MM.1S (cell line): ENCODE measurements around the gene PDE4B.

Experiments used
- DNase-seq: peaks from one replicate; pipeline ENCODE4 v3.0.0-alpha.2; 2015
- H2AFZ ChIP-seq: fragments of 300-600 bp; sonication (generic); 2 replicates; pipeline ENCODE4 v1.6.0; 2016; ENCODE audit warnings: antibody characterized with exemption, low read length
- H3F3A ChIP-seq: fragments of 300-600 bp; sonication (generic); 2 replicates; pipeline ENCODE4 v1.6.1; 2016; ENCODE audit warnings: mild to moderate bottlenecking, antibody characterized with exemption, low read length, moderate library complexity, mixed read lengths; ENCODE audit not compliant: insufficient read depth
- H3K27ac ChIP-seq: fragments of 300-600 bp; sonication (generic); 2 replicates; pipeline ENCODE4 v1.5.1; 2016; ENCODE audit warnings: mild to moderate bottlenecking, low read length
- H3K27me3 ChIP-seq: fragments of 300-600 bp; sonication (generic); replicated peaks from 2 replicates; pipeline ENCODE4 v1.6.0; 2016; ENCODE audit warnings: low read length; ENCODE audit not compliant: insufficient read depth
- H3K36me3 ChIP-seq: fragments of 300-600 bp; sonication (generic); replicated peaks from 2 replicates; pipeline ENCODE4 v1.6.1; 2016; ENCODE audit warnings: mild to moderate bottlenecking, low read length, mixed read lengths; ENCODE audit not compliant: insufficient read depth
- H3K4me1 ChIP-seq: fragments of 300-600 bp; sonication (generic); 2 replicates; pipeline ENCODE4 v1.6.1; 2016; ENCODE audit warnings: low read length, mixed read lengths
- H3K4me2 ChIP-seq: fragments of 300-600 bp; sonication (generic); 2 replicates; pipeline ENCODE4 v1.6.0; 2016; ENCODE audit warnings: low read depth, low read length
- H3K4me3 ChIP-seq: fragments of 300-600 bp; sonication (generic); 2 replicates; pipeline ENCODE4 v1.5.1; 2016; ENCODE audit warnings: low read length, mixed read lengths
- H3K79me2 ChIP-seq: fragments of 300-600 bp; sonication (generic); 2 replicates; pipeline ENCODE4 v1.6.1; 2016; ENCODE audit warnings: mixed run types, low read length, mixed read lengths
- H3K9ac ChIP-seq: fragments of 300-600 bp; sonication (generic); 2 replicates; pipeline ENCODE4 v1.6.1; 2016; ENCODE audit warnings: low read length, mixed read lengths
- H3K9me2 ChIP-seq: fragments of 300-600 bp; sonication (generic); replicated peaks from 2 replicates; pipeline ENCODE4 v1.6.1; 2016; ENCODE audit warnings: mild to moderate bottlenecking, low read length, mixed read lengths; ENCODE audit not compliant: insufficient read depth
- H3K9me3 ChIP-seq: fragments of 300-600 bp; sonication (generic); replicated peaks from 2 replicates; pipeline ENCODE4 v1.6.1; 2016; ENCODE audit warnings: mild to moderate bottlenecking, low read length, mixed read lengths; ENCODE audit not compliant: insufficient read depth
- H4K20me1 ChIP-seq: fragments of 300-600 bp; sonication (generic); 2 replicates; pipeline ENCODE4 v1.6.1; 2016; ENCODE audit warnings: mild to moderate bottlenecking, low read length, moderate library complexity, mixed read lengths; ENCODE audit not compliant: insufficient read depth
- EZH2 ChIP-seq: fragments of 300-600 bp; sonication (generic); optimal IDR thresholded peaks from 2 replicates; pipeline ENCODE3; 2017; ENCODE audit warnings: low read depth, mild to moderate bottlenecking, antibody characterized with exemption, low read length, mixed read lengths
- EZH2phosphoT487 ChIP-seq: fragments of 300-600 bp; sonication (generic); IDR thresholded peaks from 2 replicates; pipeline ENCODE4 v1.6.1; 2018; ENCODE audit warnings: antibody characterized with exemption, low read length
- TF ChIP-seq, protein P1 (sequence below): fragments of 300-600 bp; sonication (generic); IDR thresholded peaks from 2 replicates; pipeline ENCODE4 v1.5.1; 2016; ENCODE audit warnings: antibody characterized with exemption, low read length, mixed read lengths

PDE4B gene

DNA sequence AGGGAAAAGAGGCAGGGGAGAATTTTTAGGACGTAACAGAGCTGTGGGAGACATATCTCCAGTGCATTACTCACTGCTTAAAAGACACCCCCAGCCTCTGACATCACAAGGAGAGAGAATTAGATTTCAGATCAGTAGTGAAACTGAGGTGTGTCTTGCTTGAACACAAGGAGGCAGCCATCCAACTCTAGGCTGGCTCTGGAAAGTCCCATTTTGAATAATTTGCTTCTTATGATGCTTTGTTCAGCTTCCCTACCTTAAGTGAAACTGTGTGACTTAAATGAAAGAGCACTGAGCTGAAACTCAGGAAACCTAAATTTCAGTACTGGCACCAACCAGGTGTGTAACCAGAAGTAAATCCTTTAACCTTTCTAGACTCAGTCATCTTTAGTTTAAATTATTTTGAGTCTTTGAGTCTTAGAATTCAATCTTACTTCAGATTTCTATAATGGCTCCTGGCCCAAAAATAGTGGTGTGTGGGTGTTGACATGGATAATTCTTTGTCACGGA lies 489.7 kb downstream of the PDE4B start:
- Histone ChIP-seq H3K9me3 (no peaks in the 10 kb centered on the region), H3K27ac (peak overlapping the region; percentile 99), H3K4me3 (peak overlapping the region; percentile 4; the same call in 1 of the 2 replicates), H4K20me1 (no peaks in the 10 kb centered on the region), H3K27me3 (no peaks in the 10 kb centered on the region), H3K4me1 (peaks cover 81% of the 10 kb centered on the region), H3K9me2 (no peaks in the 10 kb centered on the region), H3K79me2 (no peaks in the 10 kb centered on the region), H2AFZ (no peak overlapping the region), H3F3A (peaks cover 50% of the 10 kb centered on the region), H3K36me3 (no peaks in the 10 kb centered on the region), H3K4me2 (peak overlapping the region; percentile 57), H3K9ac (peak overlapping the region; percentile 67)
- peak; percentile 99 for DNase-seq
- TF ChIP-seq EZH2 = no peak
- TF ChIP-seq EZH2phosphoT487 = no peak
- TF ChIP-seq, protein P1, sequence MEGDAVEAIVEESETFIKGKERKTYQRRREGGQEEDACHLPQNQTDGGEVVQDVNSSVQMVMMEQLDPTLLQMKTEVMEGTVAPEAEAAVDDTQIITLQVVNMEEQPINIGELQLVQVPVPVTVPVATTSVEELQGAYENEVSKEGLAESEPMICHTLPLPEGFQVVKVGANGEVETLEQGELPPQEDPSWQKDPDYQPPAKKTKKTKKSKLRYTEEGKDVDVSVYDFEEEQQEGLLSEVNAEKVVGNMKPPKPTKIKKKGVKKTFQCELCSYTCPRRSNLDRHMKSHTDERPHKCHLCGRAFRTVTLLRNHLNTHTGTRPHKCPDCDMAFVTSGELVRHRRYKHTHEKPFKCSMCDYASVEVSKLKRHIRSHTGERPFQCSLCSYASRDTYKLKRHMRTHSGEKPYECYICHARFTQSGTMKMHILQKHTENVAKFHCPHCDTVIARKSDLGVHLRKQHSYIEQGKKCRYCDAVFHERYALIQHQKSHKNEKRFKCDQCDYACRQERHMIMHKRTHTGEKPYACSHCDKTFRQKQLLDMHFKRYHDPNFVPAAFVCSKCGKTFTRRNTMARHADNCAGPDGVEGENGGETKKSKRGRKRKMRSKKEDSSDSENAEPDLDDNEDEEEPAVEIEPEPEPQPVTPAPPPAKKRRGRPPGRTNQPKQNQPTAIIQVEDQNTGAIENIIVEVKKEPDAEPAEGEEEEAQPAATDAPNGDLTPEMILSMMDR = peak; percentile 40

DNA sequence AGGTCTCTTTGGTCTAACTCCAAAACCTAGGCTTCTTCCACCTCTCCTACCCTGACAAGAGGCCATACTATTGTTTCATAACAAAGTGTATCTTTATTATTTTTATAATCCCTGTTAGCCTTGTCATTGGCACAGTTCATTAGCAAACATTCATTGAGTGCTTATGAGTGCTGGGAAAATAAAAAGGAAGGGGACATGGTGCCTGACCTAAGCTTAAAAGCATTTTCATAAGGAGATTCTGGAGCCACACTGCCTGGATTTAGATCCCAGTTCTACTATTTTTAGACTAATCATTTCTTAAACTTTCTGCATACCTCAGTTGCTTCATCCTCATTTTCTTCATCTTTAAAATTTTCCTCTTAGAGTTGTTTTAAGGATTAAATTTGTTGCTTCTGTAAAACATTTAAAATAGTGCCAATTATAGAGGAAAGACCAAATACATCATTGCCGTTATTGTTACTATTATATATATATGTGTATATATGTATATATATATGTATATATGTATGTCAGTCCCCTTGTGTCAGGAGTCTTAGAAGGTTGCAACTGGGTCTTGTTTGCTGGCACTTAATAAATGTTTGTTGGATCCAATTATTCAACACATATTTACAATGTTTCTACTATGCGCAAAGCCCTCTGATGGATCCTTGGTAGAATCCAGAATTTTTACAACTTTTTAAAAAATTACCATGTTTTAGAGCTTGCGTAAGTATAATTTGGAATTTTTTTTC lies 490.4 kb downstream of the PDE4B start:
- Histone ChIP-seq H4K20me1 (no peaks in the 10 kb centered on the region), H3K9me3 (no peaks in the 10 kb centered on the region), H3F3A (peaks cover 45% of the 10 kb centered on the region), H2AFZ (no peak overlapping the region; the same call in 1 of the 2 replicates), H3K79me2 (no peaks in the 10 kb centered on the region), H3K9me2 (no peaks in the 10 kb centered on the region), H3K27ac (peak overlapping the region; percentile 99), H3K4me2 (peak overlapping the region; percentile 57), H3K36me3 (no peaks in the 10 kb centered on the region), H3K4me1 (peaks cover 75% of the 10 kb centered on the region), H3K4me3 (peak overlapping the region; percentile 4; the same call in 1 of the 2 replicates), H3K9ac (peak overlapping the region; percentile 66), H3K27me3 (no peaks in the 10 kb centered on the region)
- DNase-seq = no peak
- TF ChIP-seq EZH2 = no peak

DNA sequence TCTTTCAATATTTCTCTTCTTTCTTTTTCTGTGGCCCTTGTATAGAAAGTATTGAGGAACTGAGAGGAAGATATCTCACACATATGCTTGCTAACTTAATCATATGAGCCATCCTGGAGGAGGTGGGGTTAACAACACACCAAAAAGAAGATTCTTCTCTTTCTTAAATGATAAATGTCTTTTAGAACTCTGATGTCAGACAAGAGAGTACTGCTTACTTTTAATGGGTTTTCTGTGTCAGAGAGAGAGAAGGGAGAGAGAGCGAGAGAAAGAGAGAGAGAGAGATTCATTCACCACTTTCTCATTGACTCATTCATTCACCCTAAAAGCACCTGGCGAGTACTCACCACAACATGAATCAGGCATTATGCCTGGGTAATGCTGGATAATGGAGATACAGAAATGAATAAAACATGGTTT lies 490.9 kb downstream of the PDE4B start:
- H3K4me1 ChIP-seq = peaks cover 70% of the 10 kb centered on the region
- no peaks in the 10 kb centered on the region for H3K79me2 ChIP-seq
- peak overlapping the region; percentile 99 for H3K27ac ChIP-seq
- H4K20me1 ChIP-seq = no peaks in the 10 kb centered on the region
- H3K27me3 ChIP-seq = no peaks in the 10 kb centered on the region
- H3K4me3 ChIP-seq = no peak overlapping the region
- no peaks in the 10 kb centered on the region for H3K36me3 ChIP-seq
- H3K9me3 ChIP-seq = no peaks in the 10 kb centered on the region
- no peak for TF ChIP-seq EZH2phosphoT487
- TF ChIP-seq, protein P1 = no peak
- no peak for TF ChIP-seq EZH2
- H3F3A ChIP-seq = peaks cover 39% of the 10 kb centered on the region
- peak overlapping the region; percentile 23; the same call in 1 of the 2 replicates for H2AFZ ChIP-seq
- peak overlapping the region; percentile 66 for H3K9ac ChIP-seq
- H3K4me2 ChIP-seq = peak overlapping the region; percentile 41
- DNase-seq = peak; percentile 12
- H3K9me2 ChIP-seq = no peaks in the 10 kb centered on the region

DNA sequence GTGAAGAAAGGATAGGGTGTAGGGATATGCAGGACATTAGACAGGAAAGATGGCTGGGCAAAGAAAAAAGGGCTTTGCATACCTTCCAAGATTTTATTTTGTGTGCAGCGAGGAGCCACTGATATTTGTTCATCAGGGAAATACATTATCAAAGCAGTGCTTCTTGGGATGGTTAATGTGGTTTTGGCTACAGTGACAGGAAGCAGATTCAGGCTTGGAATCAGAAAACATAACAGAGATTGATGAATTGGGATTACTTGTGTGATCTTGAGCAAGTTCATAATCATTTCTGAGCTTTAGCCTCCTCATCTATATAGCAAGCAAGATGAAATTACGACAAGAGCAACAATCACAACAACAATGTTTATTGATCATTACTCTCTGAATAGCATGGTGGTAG lies 492.1 kb downstream of the PDE4B start:
- H3K4me3 ChIP-seq = no peak overlapping the region
- no peaks in the 10 kb centered on the region for H3K9me3 ChIP-seq
- no peak overlapping the region for H3K9ac ChIP-seq
- H3K27ac ChIP-seq = no peak overlapping the region; the same call in 1 of the 2 replicates
- TF ChIP-seq, protein P1 = no peak
- TF ChIP-seq EZH2 (no peak), EZH2phosphoT487 (no peak)
- no peaks in the 10 kb centered on the region for H3K27me3 ChIP-seq
- no peak overlapping the region for H3K4me2 ChIP-seq
- peaks cover 28% of the 10 kb centered on the region for H3F3A ChIP-seq
- DNase-seq = no peak
- H2AFZ ChIP-seq = no peak overlapping the region
- peaks cover 59% of the 10 kb centered on the region for H3K4me1 ChIP-seq
- no peaks in the 10 kb centered on the region for H4K20me1 ChIP-seq
- H3K36me3 ChIP-seq = no peaks in the 10 kb centered on the region
- no peaks in the 10 kb centered on the region for H3K79me2 ChIP-seq
- H3K9me2 ChIP-seq = no peaks in the 10 kb centered on the region
